Right atrium auricular region (tissue), 2 donors: Measurements from ENCODE around the gene NDC1. TPM values are rescaled to one million over a fixed set of nuclear protein-coding genes. Genes with fewer than 3 reads are reported as not detected.

Experiments used
- DNase-seq: peaks from one replicate; pipeline ENCODE4 v3.0.0-alpha.2; 2019; ENCODE audit warnings: low spot score
- H3K27ac ChIP-seq, 2 donors: fragments of 200-600 bp; sonication (generic); 1 replicate in 1 of 2; 2 replicates in 1 of 2; pipeline ENCODE4 v1.5.1; 2016 to 2019
- H3K27me3 ChIP-seq, 2 donors: fragments of 200-600 bp; sonication (generic); one replicate each; pipeline versions ENCODE4 v1.5.1 to v1.6.0; 2017 to 2019
- H3K36me3 ChIP-seq: fragments of 200-600 bp; sonication (generic); one replicate; pipeline ENCODE4 v1.5.1; 2016
- H3K4me1 ChIP-seq, 2 donors: fragments of 200-600 bp; sonication (generic); one replicate each; pipeline versions ENCODE4 v1.5.1 to v1.6.0; 2017 to 2019
- H3K4me3 ChIP-seq, 2 donors: fragments of 200-600 bp; sonication (generic); 1 replicate in 1 of 2; 2 replicates in 1 of 2; pipeline ENCODE4 v1.5.1; 2017 to 2019; ENCODE audit warnings: mild to moderate bottlenecking in 1 of 2, moderate library complexity in 1 of 2
- H3K9me3 ChIP-seq, 2 donors: fragments of 200-600 bp; sonication (generic); one replicate each; pipeline ENCODE4 v1.5.1; 2019
- total RNA-seq, 2 donors: library from RNA; depleted of rRNA; stranded (reverse); fragments of >200 nt; gene quantifications; one replicate each; pipeline ENCODE4 v1.1.0, GENCODE V29; 2016
- TF ChIP-seq, protein P1 (sequence below), 2 donors: fragments of 200-600 bp; sonication (generic); IDR thresholded peaks; one replicate each; pipeline ENCODE4 v1.5.1; 2019; ENCODE audit warnings: antibody characterized with exemption in 2 of 2

The NDC1 gene
- total RNA-seq, 2 donors from 2014 or later: 6.4 TPM

DNA sequence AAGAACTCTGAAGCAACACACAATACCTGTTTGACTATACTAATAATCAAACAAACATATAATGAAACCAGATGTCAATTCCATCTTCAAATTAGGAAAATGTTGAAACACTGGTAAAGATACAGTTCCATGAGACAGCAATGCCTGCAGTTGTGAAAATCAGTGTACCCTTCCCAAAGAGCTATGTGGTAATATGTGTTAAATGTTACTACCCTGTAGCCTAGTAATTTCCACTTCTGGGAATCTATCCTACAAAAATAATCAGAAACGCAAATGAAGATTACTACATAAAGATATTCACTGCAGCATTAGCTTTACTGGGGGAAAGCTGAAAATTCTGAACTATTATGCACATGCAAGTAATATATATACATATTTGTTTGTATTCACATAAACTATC, 116.1 kb downstream of the NDC1 start:
- TF ChIP-seq, protein P1, sequence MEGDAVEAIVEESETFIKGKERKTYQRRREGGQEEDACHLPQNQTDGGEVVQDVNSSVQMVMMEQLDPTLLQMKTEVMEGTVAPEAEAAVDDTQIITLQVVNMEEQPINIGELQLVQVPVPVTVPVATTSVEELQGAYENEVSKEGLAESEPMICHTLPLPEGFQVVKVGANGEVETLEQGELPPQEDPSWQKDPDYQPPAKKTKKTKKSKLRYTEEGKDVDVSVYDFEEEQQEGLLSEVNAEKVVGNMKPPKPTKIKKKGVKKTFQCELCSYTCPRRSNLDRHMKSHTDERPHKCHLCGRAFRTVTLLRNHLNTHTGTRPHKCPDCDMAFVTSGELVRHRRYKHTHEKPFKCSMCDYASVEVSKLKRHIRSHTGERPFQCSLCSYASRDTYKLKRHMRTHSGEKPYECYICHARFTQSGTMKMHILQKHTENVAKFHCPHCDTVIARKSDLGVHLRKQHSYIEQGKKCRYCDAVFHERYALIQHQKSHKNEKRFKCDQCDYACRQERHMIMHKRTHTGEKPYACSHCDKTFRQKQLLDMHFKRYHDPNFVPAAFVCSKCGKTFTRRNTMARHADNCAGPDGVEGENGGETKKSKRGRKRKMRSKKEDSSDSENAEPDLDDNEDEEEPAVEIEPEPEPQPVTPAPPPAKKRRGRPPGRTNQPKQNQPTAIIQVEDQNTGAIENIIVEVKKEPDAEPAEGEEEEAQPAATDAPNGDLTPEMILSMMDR (IDR thresholded peaks at IDR 0.05): no peak
- Histone ChIP-seq H3K27ac (no peak overlapping the region), H3K36me3 (no peaks in the 10 kb centered on the region)

DNA sequence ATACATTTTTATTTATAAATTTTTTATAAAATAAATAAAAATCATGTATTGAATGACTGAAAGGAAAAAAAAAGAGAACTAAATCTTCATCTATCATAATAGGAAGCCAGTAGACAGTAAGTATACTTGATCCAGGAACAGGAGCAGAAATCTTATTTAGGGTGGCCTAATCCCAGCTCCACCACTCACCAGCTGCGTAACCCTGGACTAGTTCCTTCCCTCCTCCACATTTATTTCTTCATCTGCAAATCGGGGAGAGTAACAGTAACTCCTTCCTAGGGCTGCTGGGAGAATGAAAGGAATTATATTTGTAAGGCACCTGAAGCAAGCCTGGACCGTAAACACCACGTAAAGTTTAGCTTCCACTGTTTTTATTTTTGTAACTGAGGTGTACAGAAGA, 117.0 kb downstream of the NDC1 start:
- Histone ChIP-seq H3K27ac (no peak overlapping the region), H3K4me1 (no peaks in the 10 kb centered on the region), H3K36me3 (no peaks in the 10 kb centered on the region), H3K9me3 (no peaks in the 10 kb centered on the region), H3K27me3 (no peaks in the 10 kb centered on the region), H3K4me3 (no peak overlapping the region)
- no peak for DNase-seq
- TF ChIP-seq, protein P1 (IDR thresholded peaks at IDR 0.05): no peak

More for the DNA sequence above, 116.1 kb downstream of the NDC1 start:
- Histone ChIP-seq H3K4me1 (no peaks in the 10 kb centered on the region), H3K9me3 (no peaks in the 10 kb centered on the region), H3K27me3 (no peaks in the 10 kb centered on the region), H3K4me3 (no peak overlapping the region)
- DNase-seq: no peak

DNA sequence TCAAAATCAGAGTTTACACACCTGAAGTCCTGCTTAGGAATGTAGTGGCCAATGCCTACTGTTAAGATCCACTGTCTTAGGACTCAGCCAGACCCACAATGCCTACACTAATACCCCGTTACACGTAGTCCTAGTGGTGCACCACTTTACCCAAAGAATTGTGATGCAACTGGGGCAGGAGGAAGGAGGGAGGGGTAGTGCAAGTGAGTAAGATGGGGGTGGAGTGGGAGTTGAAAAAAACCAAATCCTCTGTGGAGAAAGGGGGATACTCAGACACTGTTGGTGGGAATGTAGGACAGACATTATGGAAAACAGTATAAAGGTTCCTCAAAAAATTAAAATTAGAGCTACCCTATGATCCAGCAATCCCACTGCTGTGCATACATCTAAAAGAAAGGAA, 118.6 kb downstream of the NDC1 start:
- TF ChIP-seq, protein P1 (IDR thresholded peaks at IDR 0.05): no peak
- H3K36me3 ChIP-seq: no peaks in the 10 kb centered on the region
- H3K9me3 ChIP-seq: no peaks in the 10 kb centered on the region
- no peak for DNase-seq
- H3K27me3 ChIP-seq: no peaks in the 10 kb centered on the region
- H3K4me3 ChIP-seq: no peak overlapping the region
- no peaks in the 10 kb centered on the region for H3K4me1 ChIP-seq
- H3K27ac ChIP-seq: no peak overlapping the region

DNA sequence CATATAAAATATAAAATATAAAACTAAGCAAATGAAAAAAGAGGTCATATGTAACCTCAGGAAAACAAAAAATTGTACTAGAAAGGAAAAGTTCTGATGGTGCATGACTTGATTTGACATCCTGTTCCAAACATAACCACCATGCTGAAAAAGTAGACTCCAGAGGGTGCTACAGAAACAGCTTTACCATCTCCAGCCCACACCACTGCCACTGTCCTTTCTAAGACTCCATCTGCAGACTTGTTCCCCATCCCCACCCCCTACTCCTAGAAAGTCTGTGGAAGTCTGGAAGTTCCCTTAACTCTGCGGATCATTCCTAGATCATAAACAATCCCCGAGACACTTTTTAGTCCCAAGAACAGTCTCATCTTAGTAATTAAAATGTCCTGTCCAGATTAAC, 119.7 kb downstream of the NDC1 start:
- Histone ChIP-seq H3K27me3 (no peaks in the 10 kb centered on the region), H3K27ac (no peak overlapping the region), H3K4me1 (no peaks in the 10 kb centered on the region), H3K4me3 (no peak overlapping the region), H3K9me3 (no peaks in the 10 kb centered on the region), H3K36me3 (no peaks in the 10 kb centered on the region)
- TF ChIP-seq, protein P1 (IDR thresholded peaks at IDR 0.05): no peak
- DNase-seq: no peak

DNA sequence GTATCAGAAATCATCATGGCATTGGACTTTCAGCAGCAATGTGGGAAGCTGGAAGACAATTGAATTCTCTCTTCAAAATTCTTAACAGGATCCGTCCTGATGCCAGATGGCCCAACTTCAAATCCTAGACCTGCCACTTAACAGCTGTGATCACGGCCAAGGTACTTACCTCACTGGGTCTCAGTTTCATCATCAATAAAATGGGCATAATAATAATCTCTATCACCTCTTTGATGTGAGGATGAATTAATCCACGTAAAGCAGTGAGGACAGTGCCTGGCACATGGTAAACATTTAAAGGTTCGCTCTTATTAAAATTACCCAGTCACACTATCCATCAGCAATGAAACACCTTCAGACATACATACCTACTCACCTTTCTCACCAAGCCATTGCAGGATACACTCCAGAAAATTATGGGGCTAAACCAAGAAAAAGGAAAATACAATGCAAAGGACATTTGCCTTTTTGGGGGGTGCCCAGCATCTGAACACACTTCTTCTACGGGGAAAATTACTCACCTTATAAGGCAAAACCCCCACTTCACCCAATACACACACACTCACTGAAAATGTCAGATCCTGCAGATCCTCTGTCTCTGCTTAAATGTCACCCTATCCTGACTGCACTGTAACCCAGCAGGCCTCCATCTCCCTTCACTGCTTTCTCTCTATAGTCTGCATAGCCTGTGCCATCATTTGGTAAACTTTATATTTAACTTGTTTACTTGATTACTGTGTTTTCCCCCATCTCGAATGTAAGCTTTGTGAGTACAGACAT, 120.9 kb downstream of the NDC1 start:
- Histone ChIP-seq H3K4me3 (no peak overlapping the region), H3K36me3 (no peaks in the 10 kb centered on the region), H3K9me3 (no peaks in the 10 kb centered on the region), H3K4me1 (no peaks in the 10 kb centered on the region), H3K27ac (no peak overlapping the region), H3K27me3 (no peaks in the 10 kb centered on the region)
- TF ChIP-seq, protein P1 (IDR thresholded peaks at IDR 0.05): no peak
- no peak for DNase-seq

DNA sequence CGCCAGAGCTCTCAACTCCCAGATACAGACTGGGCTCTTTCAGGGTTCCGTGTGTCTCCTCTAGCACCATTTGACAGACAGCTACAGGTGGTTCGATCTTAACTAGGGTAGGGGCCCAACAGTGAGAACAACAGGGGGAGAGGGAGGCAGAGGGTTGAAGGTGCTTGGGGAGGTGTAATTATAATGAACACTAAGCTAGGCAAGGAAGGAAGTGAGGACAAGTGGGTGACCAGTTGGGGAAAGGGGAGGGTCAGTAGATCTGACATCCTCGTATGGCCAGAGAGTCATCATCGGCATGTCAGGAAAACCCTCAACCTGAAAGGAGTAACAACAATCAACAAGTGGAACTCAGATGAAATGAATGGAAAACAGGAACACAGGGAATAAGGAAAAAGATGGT, 121.9 kb downstream of the NDC1 start:
- H3K27ac ChIP-seq: no peak overlapping the region
- no peaks in the 10 kb centered on the region for H3K36me3 ChIP-seq
- TF ChIP-seq, protein P1 (IDR thresholded peaks at IDR 0.05): no peak
- no peak overlapping the region for H3K4me3 ChIP-seq
- H3K27me3 ChIP-seq: no peaks in the 10 kb centered on the region
- no peaks in the 10 kb centered on the region for H3K4me1 ChIP-seq
- DNase-seq: no peak
- H3K9me3 ChIP-seq: no peaks in the 10 kb centered on the region
